HepG2 (cell line): Measurements from ENCODE around the gene NTN5. TPM values are rescaled to one million over a fixed set of nuclear protein-coding genes. Genes with fewer than 3 reads are reported as not detected.
A peak's percentile ranks its signal among the peaks of the same experiment; 100 is the strongest.

Experiments used
- ATF1 ChIP-seq: IDR thresholded peaks from 2 replicates; pipeline ENCODE4 v1.6.1; 2016; ENCODE audit warnings: mild to moderate bottlenecking, control low read depth
- ATF4 ChIP-seq, 2 experiments: fragments of 450-650 bp in 1 of 2; sonication (generic) in 1 of 2; formaldehyde crosslinking; IDR thresholded peaks; 2 replicates each; pipeline versions ENCODE4 v1.5.0 to v1.8.0; 2020 to 2022; ENCODE audit warnings: mild to moderate bottlenecking in 1 of 2, missing genetic modification reagents in 1 of 2
- CCDC6 ChIP-seq: sonication (generic); formaldehyde crosslinking; IDR thresholded peaks from 2 replicates; pipeline ENCODE4 v1.8.1; 2022; ENCODE audit warnings: mild to moderate bottlenecking, missing genetic modification reagents, moderate library complexity
- CREB1 ChIP-seq, 2 experiments: fragments of 450-650 bp in 1 of 2; IDR thresholded peaks; 2 replicates each; pipeline ENCODE4 v1.6.1; 2016 to 2017; ENCODE audit warnings: control low read depth in 1 of 2, mild to moderate bottlenecking in 1 of 2, missing compliant biosample characterization in 1 of 2, missing genetic modification characterization in 1 of 2
- ETV6 ChIP-seq: sonication (generic); formaldehyde crosslinking; conservative IDR thresholded peaks from 2 replicates; pipeline ENCODE4 v1.4.0; 2020; ENCODE audit warnings: missing genetic modification reagents
- HES4 ChIP-seq: sonication (generic); formaldehyde crosslinking; IDR thresholded peaks from 2 replicates; pipeline ENCODE4 v1.9.0; 2021; ENCODE audit warnings: mild to moderate bottlenecking, missing genetic modification reagents, borderline replicate concordance
- HNF4G ChIP-seq, 2 experiments: sonication (generic) in 1 of 2; formaldehyde crosslinking in 1 of 2; IDR thresholded peaks; 2 replicates each; pipeline versions ENCODE4 v1.4.0 to v1.6.1; 2011 to 2020; ENCODE audit warnings: borderline replicate concordance in 2 of 2, low read depth in 2 of 2, mild to moderate bottlenecking in 2 of 2, low read length in 1 of 2, missing genetic modification reagents in 1 of 2, moderate library complexity in 1 of 2
- HNRNPL ChIP-seq: fragments of 200-400 bp; formaldehyde crosslinking; IDR thresholded peaks from 2 replicates; pipeline ENCODE4 v1.6.1; 2017; ENCODE audit warnings: mild to moderate bottlenecking, low read depth, low read length
- IRF2 ChIP-seq: IDR thresholded peaks from 2 replicates; pipeline ENCODE4 v1.6.1; 2018; ENCODE audit warnings: missing genetic modification reagents, missing compliant biosample characterization
- JUND ChIP-seq: sonication (generic); formaldehyde crosslinking; IDR thresholded peaks from 2 replicates; pipeline ENCODE4 v1.8.0; 2022; ENCODE audit warnings: mild to moderate bottlenecking, missing genetic modification reagents
- MIER3 ChIP-seq: IDR thresholded peaks from 2 replicates; pipeline ENCODE4 v1.6.1; 2016; ENCODE audit warnings: missing compliant biosample characterization, borderline replicate concordance
- MLXIP ChIP-seq: sonication (generic); formaldehyde crosslinking; IDR thresholded peaks from 2 replicates; pipeline ENCODE4 v1.9.0; 2021; ENCODE audit warnings: missing genetic modification reagents, borderline replicate concordance
- MTF1 ChIP-seq: sonication (generic); formaldehyde crosslinking; IDR thresholded peaks from 2 replicates; pipeline ENCODE4 v1.5.0; 2020; ENCODE audit warnings: missing genetic modification reagents
- NFIB ChIP-seq: sonication (generic); formaldehyde crosslinking; IDR thresholded peaks from 2 replicates; pipeline ENCODE4 v1.9.0; 2021; ENCODE audit warnings: missing genetic modification reagents, mild to moderate bottlenecking, borderline replicate concordance
- SNRNP70 ChIP-seq: fragments of 200-400 bp; formaldehyde crosslinking; IDR thresholded peaks from 2 replicates; pipeline ENCODE4 v1.6.1; 2017; ENCODE audit warnings: mild to moderate bottlenecking, low read depth, low read length, moderate library complexity
- TCF7L2 ChIP-seq: IDR thresholded peaks from 2 replicates; pipeline ENCODE4 v1.6.1; 2011; ENCODE audit warnings: mild to moderate bottlenecking, low read depth, low read length, moderate library complexity
- ZMYM3 ChIP-seq: sonication (generic); formaldehyde crosslinking; IDR thresholded peaks from 2 replicates; pipeline ENCODE4 v1.5.1; 2020; ENCODE audit warnings: mild to moderate bottlenecking, missing genetic modification reagents
- ZNF143 ChIP-seq: sonication (generic); formaldehyde crosslinking; IDR thresholded peaks from 2 replicates; pipeline ENCODE4 v1.4.0; 2020; ENCODE audit warnings: missing genetic modification reagents
- ZNF225 ChIP-seq: sonication (generic); formaldehyde crosslinking; IDR thresholded peaks from 2 replicates; pipeline ENCODE4 v1.4.0; 2020; ENCODE audit warnings: mild to moderate bottlenecking, missing genetic modification reagents
- ZNF24 ChIP-seq: fragments of 450-650 bp; IDR thresholded peaks from 2 replicates; pipeline ENCODE4 v1.6.1; 2017; ENCODE audit warnings: antibody characterized with exemption, mild to moderate bottlenecking
- ZNF350 ChIP-seq: sonication (generic); formaldehyde crosslinking; IDR thresholded peaks from 2 replicates; pipeline ENCODE4 v1.4.0; 2020; ENCODE audit warnings: mild to moderate bottlenecking, low read depth, missing genetic modification reagents, borderline replicate concordance
- ZNF530 ChIP-seq: sonication (generic); formaldehyde crosslinking; IDR thresholded peaks from 2 replicates; pipeline ENCODE4 v1.5.0; 2020; ENCODE audit warnings: low read depth, mild to moderate bottlenecking, missing genetic modification reagents
- ZNF550 ChIP-seq: sonication (generic); formaldehyde crosslinking; IDR thresholded peaks from 2 replicates; pipeline ENCODE4 v1.4.0; 2020; ENCODE audit warnings: mild to moderate bottlenecking, missing genetic modification reagents, borderline replicate concordance
- ZNF670 ChIP-seq: sonication (generic); formaldehyde crosslinking; IDR thresholded peaks from 2 replicates; pipeline ENCODE4 v1.8.0; 2022; ENCODE audit warnings: mild to moderate bottlenecking, missing genetic modification reagents, borderline replicate concordance
- ZSCAN25 ChIP-seq: sonication (generic); formaldehyde crosslinking; IDR thresholded peaks from 2 replicates; pipeline ENCODE4 v1.8.0; 2022; ENCODE audit warnings: mild to moderate bottlenecking, missing genetic modification reagents
- polyA plus RNA-seq, 8 experiments: library from polyadenylated mRNA; depleted of rRNA in 3 of 8; stranded (reverse) in 7 of 8; unstranded in 1 of 8; fragments of >200 nt; fragmentation: Illumina TruSeq in 4 of 8; extraction: Trizol in 4 of 8; gene quantifications; 2 replicates each; pipeline versions ENCODE4 v1.2.1 to v1.2.3, GENCODE V29; 2011 to 2016; ENCODE audit warnings: low read depth in 4 of 8, missing spikeins in 1 of 8, mixed read lengths in 1 of 8; ENCODE audit not compliant: insufficient read depth in 1 of 8
- total RNA-seq, 5 experiments: library from RNA; depleted of rRNA; stranded (reverse); fragments of >200 nt; fragmentation: Illumina TruSeq; extraction: Trizol; gene quantifications; 2 replicates each; pipeline ENCODE4 v1.2.3, GENCODE V29; 2016; ENCODE audit warnings: low read depth in 1 of 5

NTN5 gene
- total and polyA plus RNA-seq, 2 of the 13 experiments (the other 11 are each of a cell fraction or from before 2014, with no cell fraction given), result 0.05 TPM; not detected in 1

GRCh38 chr19:48718711-48719231, 46.0 kb upstream of the NTN5 start (continued):
- TF ChIP-seq ZSCAN25 (CRISPR knock-in tag) (peak; percentile 64; the same call in 1 of the 2 replicates), ZNF143 (CRISPR knock-in tag) (peak; percentile 67), MLXIP (no peak), ZNF550 (CRISPR knock-in tag) (no peak), SNRNP70 (no peak), ZNF24 (no peak), HES4 (no peak), HNRNPL (no peak), ZMYM3 (CRISPR knock-in tag) (peak; percentile 75), ATF4 (CRISPR knock-in tag; IDR thresholded peaks at IDR 0.05) (peak in 1 of 2 experiments; percentile 56; a peak in 1 of 4 replicates), HNF4G (IDR thresholded peaks at IDR 0.05; ENCODE audit: borderline replicate concordance, low read depth, low read length) (peak; percentile 38; the same call in 1 of the 2 replicates), HNF4G (CRISPR knock-in tag; IDR thresholded peaks at IDR 0.05; ENCODE audit: borderline replicate concordance, low read depth) (no peak), IRF2 (peak; percentile 52; the same call in 1 of the 2 replicates), ZNF670 (0 out of 2 replicates have a peak, but pooled peaks have one; percentile 47), ATF1 (CRISPR knock-in tag) (peak; percentile 59), ZNF350 (CRISPR knock-in tag) (peak; percentile 79), ZNF225 (no peak), ETV6 (no peak), MIER3 (CRISPR knock-in tag) (peak; percentile 51; the same call in 1 of the 2 replicates), JUND (CRISPR knock-in tag) (0 out of 2 replicates have a peak, but pooled peaks have one; percentile 30), MTF1 (CRISPR knock-in tag) (no peak), TCF7L2 (no peak), CREB1 (IDR thresholded peaks at IDR 0.05) (no peak), CREB1 (CRISPR knock-in tag; IDR thresholded peaks at IDR 0.05) (peak; percentile 60; the same call in 1 of the 2 replicates), CCDC6 (0 out of 2 replicates have a peak, but pooled peaks have one; percentile 29), NFIB (no peak), ZNF530 (CRISPR knock-in tag) (no peak)
